Small intestine (tissue), 7 donors: Measurements from ENCODE around the gene METTL24. TPM values are rescaled to one million over a fixed set of nuclear protein-coding genes. Genes with fewer than 3 reads are reported as not detected.
"Not testable (repeated sequence)": the region's sequence is repeated elsewhere in the genome, so short reads cannot be mapped to it uniquely, and the experiment has no call there.

Experiments
- DNase-seq, 2 donors: peaks; one replicate each; pipeline versions ENCODE4 v3.0.0 to v3.0.0-alpha.2; 2013
- FAIRE-seq: peaks from 2 replicates; lab custom pipeline; 2012; peaks lifted over from hg19 to GRCh38; lab: Jason Lieb, UNC
- H3K27ac ChIP-seq, 3 donors: one replicate each; pipeline ENCODE4 v1.5.1; 2013; ENCODE audit warnings: low read length in 2 of 3, mild to moderate bottlenecking in 2 of 3, control low read depth in 1 of 3, inconsistent platforms in 1 of 3, low read depth in 1 of 3, moderate library complexity in 1 of 3
- H3K27me3 ChIP-seq, 3 donors: one replicate each; pipeline ENCODE4 v1.6.1; 2013; ENCODE audit warnings: low read length in 3 of 3, inconsistent platforms in 1 of 3; ENCODE audit not compliant: control insufficient read depth in 3 of 3, insufficient read depth in 3 of 3
- H3K36me3 ChIP-seq, 3 donors: one replicate each; pipeline ENCODE4 v1.6.1; 2013; ENCODE audit warnings: low read length in 3 of 3, inconsistent platforms in 1 of 3, low read depth in 1 of 3, mild to moderate bottlenecking in 1 of 3, moderate library complexity in 1 of 3; ENCODE audit not compliant: control insufficient read depth in 3 of 3, insufficient read depth in 2 of 3
- H3K4me1 ChIP-seq, 3 donors: one replicate each; pipeline ENCODE4 v1.6.1; 2013; ENCODE audit warnings: low read length in 2 of 3, inconsistent platforms in 1 of 3, low read depth in 1 of 3, mild to moderate bottlenecking in 1 of 3, moderate library complexity in 1 of 3; ENCODE audit not compliant: control insufficient read depth in 3 of 3, insufficient read depth in 2 of 3
- H3K4me3 ChIP-seq, 3 donors: one replicate each; pipeline ENCODE4 v1.5.1; 2013; ENCODE audit warnings: low read length in 3 of 3, control low read depth in 1 of 3, inconsistent platforms in 1 of 3, low read depth in 1 of 3, mild to moderate bottlenecking in 1 of 3, moderate library complexity in 1 of 3
- H3K9me3 ChIP-seq, 2 donors: one replicate each; pipeline ENCODE4 v1.6.1; 2013; ENCODE audit warnings: low read depth in 1 of 2, low read length in 1 of 2; ENCODE audit not compliant: control insufficient read depth in 2 of 2, insufficient read depth in 1 of 2
- WGBS, 3 donors: extraction: QIAGEN DNeasy Blood & Tissue Kit; methylation state at CpG; one replicate each; pipeline ENCODE4 v1.1.7; 2013; 5-methylcytosine and 5-hydroxymethylcytosine counted together
- polyA plus RNA-seq, 4 donors: library from polyadenylated mRNA; stranded (reverse) in 3 of 4; unstranded in 1 of 4; fragments of 200-250 nt in 3 of 4; fragments of 120-200 nt in 1 of 4; gene quantifications; one replicate each; pipeline versions ENCODE4 v1.2.1 to v1.2.3, GENCODE V29; 2013
- donor health status: healthy with polysubstance abuse.
- donor health status: control.
- donor health status: control.
- donor health status: Bipolar disorder and iron deficiency.
- donor health status: healthy.

The METTL24 gene
- polyA plus RNA-seq, 4 donors = 0.66 to 1.1 TPM; not detected in 2

DNA sequence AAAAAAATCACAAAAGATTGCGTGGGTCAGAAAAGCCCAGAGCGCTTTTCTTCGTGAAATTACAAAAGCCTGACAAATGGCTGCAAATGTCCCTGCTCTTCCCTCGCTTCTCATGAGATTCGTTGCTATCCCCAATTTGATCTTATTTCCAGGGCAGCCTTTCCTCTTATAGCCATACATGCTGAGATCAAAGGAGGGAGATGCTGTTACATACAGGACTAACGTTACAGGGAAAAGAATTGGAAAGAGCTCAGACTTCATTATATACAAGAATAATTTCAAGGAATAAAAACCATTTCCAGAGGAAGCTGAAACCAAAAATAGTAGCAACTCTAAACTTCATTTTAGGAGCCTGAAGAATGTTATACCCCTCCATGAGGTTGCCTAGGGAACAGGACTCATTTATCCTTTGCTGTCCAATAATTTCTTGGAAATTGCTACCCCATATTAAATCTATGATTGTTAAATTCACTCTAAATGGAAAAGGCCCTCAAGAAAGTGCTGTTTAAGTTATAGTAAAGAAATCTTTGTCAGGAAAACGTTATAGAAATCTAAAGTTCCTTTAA is 81.0 kb downstream of the METTL24 start:
- Histone ChIP-seq H3K27me3 (no peaks in the 10 kb centered on the region), H3K4me1 (no peaks in the 10 kb centered on the region), H3K9me3 (no peaks in the 10 kb centered on the region), H3K36me3 (no peaks in the 10 kb centered on the region), H3K27ac (no peak overlapping the region), H3K4me3 (no peak overlapping the region)
- no peak for FAIRE-seq
- 66 to 76% (median 75%) methylated on average over 7 of the region's 7 CpGs for WGBS, 3 donors
- no peak for DNase-seq

DNA sequence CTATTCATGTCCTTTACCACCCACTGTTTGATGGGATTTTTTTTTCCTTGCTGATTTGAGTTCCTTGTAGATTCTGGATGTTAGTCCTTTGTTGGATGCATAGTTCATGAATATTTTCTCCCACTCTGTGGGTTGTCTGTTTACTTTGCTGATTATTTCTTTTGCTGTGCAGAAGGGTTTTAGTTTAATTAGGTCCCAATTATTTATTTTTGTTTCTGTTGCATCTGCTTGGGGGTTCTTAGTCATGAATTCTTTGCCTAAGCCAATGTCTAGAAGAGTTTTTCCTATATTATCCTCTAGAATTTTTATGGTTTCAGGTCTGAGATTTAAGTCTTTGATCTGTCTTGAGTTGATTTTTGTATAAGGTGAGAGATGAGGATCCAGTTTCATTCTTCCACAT is 85.4 kb downstream of the METTL24 start:
- not testable (repeated sequence) for H3K4me3 ChIP-seq, H3K27ac ChIP-seq, H3K36me3 ChIP-seq, H3K4me1 ChIP-seq, FAIRE-seq, H3K9me3 ChIP-seq, H3K27me3 ChIP-seq, DNase-seq

DNA sequence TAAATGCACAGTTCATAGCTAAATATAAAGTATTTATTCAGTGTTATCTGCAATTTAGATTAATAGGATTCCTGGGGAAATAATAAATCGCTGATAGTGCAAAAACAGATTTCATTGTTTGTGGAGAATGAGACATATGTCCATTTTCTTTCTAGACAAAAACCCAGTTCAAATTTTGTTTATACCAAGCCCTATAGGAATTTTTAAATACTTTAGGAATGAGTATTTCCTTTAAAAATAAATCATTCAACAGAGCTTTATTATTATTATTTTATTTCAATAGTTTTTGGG is 86.5 kb downstream of the METTL24 start:
- Histone ChIP-seq H3K36me3 (no peaks in the 10 kb centered on the region), H3K4me3 (no peak overlapping the region), H3K4me1 (no peaks in the 10 kb centered on the region), H3K27ac (no peak overlapping the region), H3K27me3 (no peaks in the 10 kb centered on the region), H3K9me3 (no peaks in the 10 kb centered on the region)
- WGBS, 3 donors = 68 to 83% (median 70%) methylated on average over 1 of the region's 1 CpG
- FAIRE-seq (no peak), DNase-seq (no peak)

DNA sequence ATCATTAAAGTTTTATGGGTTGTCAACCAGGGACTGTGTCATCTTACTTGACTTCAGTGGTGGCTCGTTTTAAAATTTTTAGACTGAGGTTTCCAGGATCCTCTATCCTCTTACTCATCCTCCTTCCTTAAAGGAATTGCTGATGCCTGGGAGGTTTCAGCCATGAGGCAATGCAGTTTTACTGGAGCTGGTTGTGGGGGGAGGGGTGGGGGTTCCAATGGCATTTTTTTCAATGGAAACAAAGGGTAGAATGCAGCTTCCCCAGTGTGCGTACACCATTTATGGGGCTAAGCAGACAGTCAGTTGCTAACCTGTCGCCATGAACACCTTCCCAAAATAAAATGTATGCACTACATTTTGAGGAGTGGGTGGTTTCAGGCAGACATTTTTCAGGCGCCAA is 88.0 kb downstream of the METTL24 start:
- H3K36me3 ChIP-seq = no peaks in the 10 kb centered on the region
- H3K27me3 ChIP-seq = no peaks in the 10 kb centered on the region
- H3K4me1 ChIP-seq = no peaks in the 10 kb centered on the region
- FAIRE-seq (no peak), DNase-seq (no peak)
- no peaks in the 10 kb centered on the region for H3K9me3 ChIP-seq
- no peak overlapping the region for H3K4me3 ChIP-seq
- 80 to 86% (median 83%) methylated on average over 4 of the region's 4 CpGs for WGBS, 3 donors
- no peak overlapping the region for H3K27ac ChIP-seq

DNA sequence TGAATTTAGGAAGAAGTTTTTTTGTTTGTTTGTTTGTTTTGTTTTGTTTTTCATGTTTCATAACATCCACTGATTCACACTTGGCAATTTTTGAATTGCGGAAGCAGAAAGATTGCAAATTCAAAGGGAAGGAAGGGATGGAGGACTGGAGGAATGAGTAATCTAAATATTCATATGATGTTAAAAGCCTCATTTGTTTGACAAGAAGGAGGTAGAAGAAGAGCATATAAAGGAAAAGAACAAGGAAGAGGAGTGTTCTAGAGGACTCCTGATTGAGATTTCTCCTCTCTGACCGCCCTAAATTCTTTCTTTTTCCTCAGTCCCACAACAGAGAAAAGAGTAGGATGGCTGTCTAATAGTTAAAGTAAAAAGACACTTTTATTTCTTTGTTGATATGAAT is 88.5 kb downstream of the METTL24 start:
- Histone ChIP-seq H3K4me1 (no peaks in the 10 kb centered on the region), H3K4me3 (no peak overlapping the region), H3K27me3 (no peaks in the 10 kb centered on the region), H3K27ac (no peak overlapping the region), H3K9me3 (no peaks in the 10 kb centered on the region), H3K36me3 (no peaks in the 10 kb centered on the region)
- WGBS, 3 donors = 88 to 100% (median 94%) methylated on average over 2 of the region's 2 CpGs
- FAIRE-seq = no peak
- no peak for DNase-seq

DNA sequence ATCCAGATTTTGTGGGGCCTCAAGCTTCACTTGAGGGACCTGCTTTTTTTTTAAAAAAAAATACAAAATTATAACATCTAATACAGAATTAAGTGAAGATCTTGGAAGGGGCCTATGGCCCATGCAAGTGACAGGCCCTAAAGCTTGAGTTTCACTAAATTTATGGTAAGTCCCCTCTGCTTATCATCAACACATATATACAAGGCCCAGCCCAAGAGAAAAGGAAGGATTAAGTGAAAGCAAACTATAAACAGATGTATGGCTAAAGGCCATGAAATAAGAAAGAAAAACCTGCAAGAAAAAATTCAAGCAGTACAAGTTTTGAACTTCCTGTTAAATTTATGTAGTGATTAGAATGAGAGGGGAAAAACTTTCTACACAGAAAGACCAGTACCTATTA is 91.2 kb downstream of the METTL24 start:
- FAIRE-seq = no peak
- Histone ChIP-seq H3K9me3 (no peaks in the 10 kb centered on the region), H3K36me3 (no peaks in the 10 kb centered on the region), H3K27ac (no peak overlapping the region), H3K27me3 (no peaks in the 10 kb centered on the region), H3K4me3 (no peak overlapping the region), H3K4me1 (no peaks in the 10 kb centered on the region)
- no peak for DNase-seq

DNA sequence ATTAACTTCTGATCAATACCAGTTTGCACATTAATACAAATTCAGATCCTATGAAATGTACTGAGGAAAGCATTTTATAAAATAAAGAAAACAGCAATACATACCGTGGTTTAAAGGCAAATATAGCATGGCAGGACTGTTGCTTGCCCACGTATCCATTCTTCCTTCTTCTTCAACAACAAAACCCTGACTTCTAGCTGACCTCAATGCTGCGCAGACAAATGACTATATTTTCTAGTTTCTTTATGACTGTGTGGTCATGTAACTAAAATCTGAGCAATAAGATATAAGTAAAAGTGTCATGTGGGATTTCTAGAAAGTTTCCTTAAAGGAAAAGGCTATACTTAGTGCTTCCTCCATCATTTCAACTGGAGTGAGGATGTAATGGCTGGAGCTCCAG is 92.9 kb downstream of the METTL24 start:
- DNase-seq (no peak), FAIRE-seq (no peak)
- no peak overlapping the region for H3K4me3 ChIP-seq
- no peak overlapping the region for H3K27ac ChIP-seq
- H3K4me1 ChIP-seq = no peaks in the 10 kb centered on the region
- no peaks in the 10 kb centered on the region for H3K27me3 ChIP-seq
- no peaks in the 10 kb centered on the region for H3K36me3 ChIP-seq
- WGBS, 3 donors = 63 to 81% (median 78%) methylated on average over 3 of the region's 3 CpGs
- no peaks in the 10 kb centered on the region for H3K9me3 ChIP-seq

DNA sequence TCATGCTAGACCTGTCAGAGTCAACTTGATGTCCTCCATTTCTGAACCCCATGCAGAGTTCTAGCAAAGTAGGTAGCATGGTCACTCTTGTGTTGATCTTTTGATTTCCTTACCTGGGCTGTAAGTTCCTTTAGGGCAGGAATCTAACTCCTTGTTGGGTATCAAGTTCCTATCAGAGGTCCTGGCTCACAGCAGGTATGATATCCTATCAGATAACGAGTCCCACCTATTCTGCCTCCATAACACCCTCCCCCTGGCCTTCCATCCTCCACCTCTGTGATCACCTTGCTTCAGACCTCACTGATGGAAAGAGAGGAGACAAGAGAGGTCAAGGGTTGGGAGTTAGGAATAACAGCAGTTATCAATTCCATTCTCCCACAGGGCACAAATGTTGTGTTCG is 101.8 kb downstream of the METTL24 start:
- H3K4me3 ChIP-seq = no peak overlapping the region
- 87 to 89% (median 88%) methylated on average over 2 of the region's 2 CpGs for WGBS, 3 donors
- FAIRE-seq = no peak
- H3K4me1 ChIP-seq = no peaks in the 10 kb centered on the region
- no peaks in the 10 kb centered on the region for H3K36me3 ChIP-seq
- peaks cover 0 to 3% of the 10 kb centered on the region in 2 donors for H3K9me3 ChIP-seq
- DNase-seq = no peak
- no peaks in the 10 kb centered on the region for H3K27me3 ChIP-seq
- H3K27ac ChIP-seq = no peak overlapping the region

DNA sequence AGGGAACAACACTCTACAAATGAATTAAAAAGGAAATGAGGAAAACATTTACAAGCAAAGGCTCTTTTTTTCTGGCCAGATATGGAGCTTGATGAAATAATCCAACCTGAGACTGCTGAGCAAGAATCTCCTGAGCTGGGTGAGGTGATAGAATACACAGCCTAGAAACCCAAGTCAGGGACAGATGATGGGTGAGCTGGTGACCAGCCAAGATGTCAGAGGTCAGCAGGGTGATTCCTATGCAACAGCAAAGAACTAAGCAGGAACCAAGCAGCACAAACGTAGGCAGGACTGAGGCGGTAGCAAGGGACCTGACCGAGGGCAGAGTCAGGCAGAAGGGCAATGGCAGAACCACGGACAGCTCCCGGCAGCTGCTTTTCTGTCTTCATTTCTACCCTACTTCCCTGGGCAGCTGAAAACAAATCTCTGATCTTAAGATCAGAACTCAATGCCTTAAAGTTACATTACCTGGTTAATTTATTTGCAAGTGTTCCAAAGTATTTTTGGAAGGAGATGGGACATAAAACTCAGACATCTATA is 102.9 kb downstream of the METTL24 start:
- peak; percentile 8 to 44 for DNase-seq
- no peaks in the 10 kb centered on the region for H3K27me3 ChIP-seq
- WGBS, 3 donors = 12 to 41% (median 19%) methylated on average over 5 of the region's 5 CpGs
- FAIRE-seq = no peak
- H3K4me1 ChIP-seq = no peaks in the 10 kb centered on the region
- no peak overlapping the region for H3K4me3 ChIP-seq
- H3K9me3 ChIP-seq = peaks cover 0 to 6% of the 10 kb centered on the region in 2 donors
- H3K27ac ChIP-seq = no peak overlapping the region
- no peaks in the 10 kb centered on the region for H3K36me3 ChIP-seq
